Spleen (tissue), 11 donors: ENCODE results near the gene CABLES1. TPM values are rescaled to one million over a fixed set of nuclear protein-coding genes. Genes with fewer than 3 reads are reported as not detected.

Source experiments
- DNase-seq: peaks from one replicate; pipeline ENCODE4 v3.0.0-alpha.2; 2020
- H3K27ac ChIP-seq, 8 donors: fragments of 200-600 bp; sonication (generic) in 7 of 8; 1 replicate in 4 of 8; 2 replicates in 4 of 8; pipeline versions ENCODE4 v1.5.0 to v1.8.0; 2016 to 2021; ENCODE audit warnings: inconsistent platforms in 4 of 8, mild to moderate bottlenecking in 4 of 8, moderate library complexity in 1 of 8
- H3K27me3 ChIP-seq, 7 donors: fragments of 200-600 bp; sonication (generic) in 6 of 7; replicated peaks in 1 of 7; 1 replicate in 4 of 7; 2 replicates in 3 of 7; pipeline versions ENCODE4 v1.5.0 to v1.8.0; 2016 to 2021; ENCODE audit warnings: inconsistent platforms in 3 of 7, mild to moderate bottlenecking in 1 of 7
- H3K36me3 ChIP-seq, 6 donors: fragments of 200-600 bp; sonication (generic) in 5 of 6; 1 replicate in 4 of 6; 2 replicates in 2 of 6; pipeline versions ENCODE4 v1.5.0 to v1.8.0; 2016 to 2021; ENCODE audit warnings: inconsistent platforms in 2 of 6
- H3K4me1 ChIP-seq, 6 donors: fragments of 200-600 bp; sonication (generic) in 5 of 6; 1 replicate in 3 of 6; 2 replicates in 3 of 6; pipeline versions ENCODE4 v1.5.0 to v1.8.0; 2016 to 2021; ENCODE audit warnings: inconsistent platforms in 3 of 6
- H3K4me3 ChIP-seq, 8 donors: fragments of 200-600 bp; sonication (generic) in 7 of 8; 1 replicate in 4 of 8; 2 replicates in 4 of 8; pipeline versions ENCODE4 v1.5.0 to v1.8.0; 2016 to 2021; ENCODE audit warnings: inconsistent platforms in 4 of 8, mild to moderate bottlenecking in 4 of 8, moderate library complexity in 2 of 8
- H3K9me3 ChIP-seq, 8 donors: fragments of 200-600 bp; sonication (generic) in 7 of 8; 1 replicate in 4 of 8; 2 replicates in 4 of 8; pipeline versions ENCODE4 v1.5.0 to v1.8.0; 2016 to 2021; ENCODE audit warnings: inconsistent platforms in 4 of 8
- POLR2A ChIP-seq, 3 donors: fragments of 450-650 bp; IDR thresholded peaks; one replicate each; pipeline ENCODE4 v1.5.1; 2017; ENCODE audit warnings: antibody characterized with exemption in 3 of 3, mild to moderate bottlenecking in 1 of 3
- POLR2AphosphoS5 ChIP-seq, 3 donors: sonication (generic); formaldehyde crosslinking; IDR thresholded peaks; one replicate each; pipeline ENCODE4 v1.5.1; 2017; ENCODE audit warnings: antibody characterized with exemption in 3 of 3
- WGBS, 5 donors: extraction: QIAGEN DNeasy Blood & Tissue Kit in 3 of 5; methylation state at CpG; one replicate each; pipeline versions ENCODE4 v1.1.5 to v1.1.7; 2013 to 2018; 5-methylcytosine and 5-hydroxymethylcytosine counted together
- intact Hi-C: fragments of 100-400 bp; cut with DNase I; formaldehyde crosslinking; loops from one replicate; pipeline ENCODE4 v1.15.0; 2023; ENCODE audit warnings: low total_unique reads
- polyA plus RNA-seq, 3 donors: library from polyadenylated mRNA; stranded (reverse); fragments of 200-250 nt; gene quantifications; one replicate each; pipeline ENCODE4 v1.2.1, GENCODE V29; 2013
- total RNA-seq, 7 donors: library from RNA; depleted of rRNA in 3 of 7; stranded (reverse); fragments of >200 nt in 3 of 7; fragmentation: NEBNext Ultra II Directional in 4 of 7; extraction: Animal tissue kit (Norgen Biotek cat#: 25700) in 4 of 7; gene quantifications; one replicate each; pipeline versions ENCODE4 v1.1.0 to v1.2.1, GENCODE V29; 2016 to 2021
- TF ChIP-seq, protein P1 (sequence below), 11 experiments: fragments of 200-600 bp in 7 of 11; fragments of 450-650 bp in 4 of 11; sonication (generic) in 4 of 11; IDR thresholded peaks in 8 of 11; conservative IDR thresholded peaks in 3 of 11; 1 replicate in 7 of 11; 2 replicates in 4 of 11; pipeline versions ENCODE4 v1.4.0 to v1.8.0; 2016 to 2021; ENCODE audit warnings: antibody characterized with exemption in 11 of 11, inconsistent platforms in 4 of 11, mild to moderate bottlenecking in 1 of 11
- donor health status: healthy with polysubstance abuse.
- donor health status: DM: no; HTN: no; CAD: no; lungs with moderate emphysema.
- donor health status: DM: no; HTN: no; CAD: no.
- donor health status: Bipolar disorder and iron deficiency.
- donor health status: healthy.
- donor health status: DM: no; HTN: no; CAD: no.
- donor health status: DM: yes; HTN: yes; CAD: no.

The CABLES1 gene
- total and polyA plus RNA-seq, 10 donors, result 1.7 to 18.7 (median 6.0) TPM

DNA sequence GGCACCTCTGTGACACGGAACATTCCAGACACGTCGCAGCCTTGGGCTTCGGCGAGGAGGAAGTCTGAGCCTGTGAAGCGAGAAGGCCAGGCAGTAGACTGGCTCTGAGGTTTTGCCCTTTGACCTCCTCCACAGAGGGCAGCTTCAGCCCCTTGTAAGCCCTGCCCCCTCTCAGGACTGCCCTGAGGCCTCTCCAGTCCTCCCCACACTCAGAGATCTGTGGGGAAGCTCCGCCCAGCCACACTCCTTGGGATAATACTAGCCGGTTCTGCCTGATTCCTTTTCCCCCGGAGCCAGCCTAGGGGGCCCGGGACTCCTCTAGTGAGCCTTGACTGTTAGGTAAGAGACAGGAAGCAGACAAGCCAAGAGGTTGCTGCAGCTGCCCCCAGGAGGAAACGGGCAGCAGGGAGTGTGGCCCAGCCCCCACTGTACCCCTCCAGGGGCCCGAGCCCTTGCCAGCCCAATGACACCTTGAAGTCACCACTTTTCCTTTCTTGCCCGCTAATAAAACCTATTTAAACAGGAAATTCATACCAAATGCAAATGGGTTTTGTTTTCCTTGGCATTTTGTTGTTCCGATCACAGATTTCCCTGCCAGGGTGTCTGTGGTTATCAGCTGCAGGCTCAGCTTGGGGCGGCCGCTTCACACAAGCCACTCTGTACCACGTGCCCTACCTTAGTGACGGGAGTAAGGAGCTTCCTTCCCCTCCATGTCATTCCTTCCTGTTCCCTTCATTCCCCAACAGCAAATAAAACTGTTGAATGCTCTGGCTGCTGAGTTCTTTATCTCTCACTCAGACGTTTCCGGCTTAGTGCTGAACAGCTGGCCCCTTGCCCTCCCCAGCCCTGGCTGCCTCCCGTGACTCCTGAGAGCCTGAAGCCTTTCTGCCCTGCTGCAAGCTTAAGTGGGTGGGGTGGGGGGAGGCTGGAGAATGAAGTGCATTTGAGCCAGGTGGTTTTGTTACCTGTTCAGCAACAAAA, 124.7 kb downstream of the CABLES1 start:
- TF ChIP-seq POLR2A (IDR thresholded peaks at IDR 0.05) (no peak), POLR2AphosphoS5 (IDR thresholded peaks at IDR 0.05) (peak; percentile 46 to 79 (median 71))
- TF ChIP-seq, protein P1, sequence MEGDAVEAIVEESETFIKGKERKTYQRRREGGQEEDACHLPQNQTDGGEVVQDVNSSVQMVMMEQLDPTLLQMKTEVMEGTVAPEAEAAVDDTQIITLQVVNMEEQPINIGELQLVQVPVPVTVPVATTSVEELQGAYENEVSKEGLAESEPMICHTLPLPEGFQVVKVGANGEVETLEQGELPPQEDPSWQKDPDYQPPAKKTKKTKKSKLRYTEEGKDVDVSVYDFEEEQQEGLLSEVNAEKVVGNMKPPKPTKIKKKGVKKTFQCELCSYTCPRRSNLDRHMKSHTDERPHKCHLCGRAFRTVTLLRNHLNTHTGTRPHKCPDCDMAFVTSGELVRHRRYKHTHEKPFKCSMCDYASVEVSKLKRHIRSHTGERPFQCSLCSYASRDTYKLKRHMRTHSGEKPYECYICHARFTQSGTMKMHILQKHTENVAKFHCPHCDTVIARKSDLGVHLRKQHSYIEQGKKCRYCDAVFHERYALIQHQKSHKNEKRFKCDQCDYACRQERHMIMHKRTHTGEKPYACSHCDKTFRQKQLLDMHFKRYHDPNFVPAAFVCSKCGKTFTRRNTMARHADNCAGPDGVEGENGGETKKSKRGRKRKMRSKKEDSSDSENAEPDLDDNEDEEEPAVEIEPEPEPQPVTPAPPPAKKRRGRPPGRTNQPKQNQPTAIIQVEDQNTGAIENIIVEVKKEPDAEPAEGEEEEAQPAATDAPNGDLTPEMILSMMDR (IDR thresholded peaks at IDR 0.05 in 8 of 11, conservative IDR thresholded peaks at IDR 0.05 in 3 of 11), result no peak
- H3K9me3 ChIP-seq, result no peaks in the 10 kb centered on the region
- no peaks in the 10 kb centered on the region for H3K27me3 ChIP-seq
- H3K4me3 ChIP-seq, result peak overlapping the region in 5 of 8 donors; percentile 6 to 53 (median 25)
- peak overlapping the region; percentile 70 to 88 (median 83) for H3K27ac ChIP-seq
- intact Hi-C loops, result no loop called here
- H3K4me1 ChIP-seq, result peaks cover 20 to 39% (median 27%) of the 10 kb centered on the region in 6 donors
- H3K36me3 ChIP-seq, result no peaks in the 10 kb centered on the region
- peak; percentile 86 for DNase-seq
- 4 to 13% (median 8%) methylated on average over 21 of the region's 21 CpGs for WGBS, 5 donors

DNA sequence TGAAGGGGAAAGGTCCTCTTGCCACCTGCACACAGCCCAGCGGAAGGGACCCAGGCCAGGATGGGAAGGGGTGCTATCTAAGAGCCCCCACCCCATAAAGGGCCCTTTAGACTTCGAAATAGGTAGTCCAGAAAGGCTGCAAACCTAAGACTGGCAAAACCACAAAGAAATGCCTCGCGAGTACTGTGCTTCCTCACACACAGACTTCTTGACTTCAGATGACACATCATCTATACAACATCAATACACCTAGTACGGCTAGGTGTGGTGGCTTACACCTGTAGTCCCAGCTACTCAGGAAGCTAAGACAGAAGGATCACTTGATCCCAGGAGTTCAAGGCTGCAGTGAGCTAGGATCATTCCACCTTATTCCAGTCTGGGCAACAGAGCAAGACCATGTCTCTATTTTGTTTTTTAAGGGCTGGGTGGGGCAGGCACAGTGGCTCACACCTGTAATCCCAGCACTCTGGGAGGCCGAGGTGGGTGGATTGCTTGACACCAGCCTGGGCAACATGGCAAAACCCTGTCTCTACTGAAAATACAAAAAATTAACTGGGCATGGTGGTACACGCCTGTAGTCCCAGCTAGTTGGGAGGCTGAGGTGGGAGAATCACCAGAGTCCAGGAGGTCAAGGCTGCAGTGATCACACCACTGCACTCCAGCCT, 125.8 kb downstream of the CABLES1 start:
- 50 to 68% (median 56%) methylated on average over 7 of the region's 7 CpGs for WGBS, 5 donors
- Histone ChIP-seq H3K9me3 (no peaks in the 10 kb centered on the region), H3K27me3 (no peaks in the 10 kb centered on the region), H3K36me3 (no peaks in the 10 kb centered on the region), H3K4me3 (no peak overlapping the region), H3K4me1 (peaks cover 22 to 44% (median 29%) of the 10 kb centered on the region in 6 donors), H3K27ac (peak overlapping the region in 7 of 8 donors; percentile 79 to 88 (median 84))
- DNase-seq, result no peak
- intact Hi-C loops, result no loop called here
- TF ChIP-seq POLR2A (IDR thresholded peaks at IDR 0.05) (no peak), POLR2AphosphoS5 (IDR thresholded peaks at IDR 0.05) (no peak)
- TF ChIP-seq, protein P1 (IDR thresholded peaks at IDR 0.05 in 8 of 11, conservative IDR thresholded peaks at IDR 0.05 in 3 of 11), result no peak

DNA sequence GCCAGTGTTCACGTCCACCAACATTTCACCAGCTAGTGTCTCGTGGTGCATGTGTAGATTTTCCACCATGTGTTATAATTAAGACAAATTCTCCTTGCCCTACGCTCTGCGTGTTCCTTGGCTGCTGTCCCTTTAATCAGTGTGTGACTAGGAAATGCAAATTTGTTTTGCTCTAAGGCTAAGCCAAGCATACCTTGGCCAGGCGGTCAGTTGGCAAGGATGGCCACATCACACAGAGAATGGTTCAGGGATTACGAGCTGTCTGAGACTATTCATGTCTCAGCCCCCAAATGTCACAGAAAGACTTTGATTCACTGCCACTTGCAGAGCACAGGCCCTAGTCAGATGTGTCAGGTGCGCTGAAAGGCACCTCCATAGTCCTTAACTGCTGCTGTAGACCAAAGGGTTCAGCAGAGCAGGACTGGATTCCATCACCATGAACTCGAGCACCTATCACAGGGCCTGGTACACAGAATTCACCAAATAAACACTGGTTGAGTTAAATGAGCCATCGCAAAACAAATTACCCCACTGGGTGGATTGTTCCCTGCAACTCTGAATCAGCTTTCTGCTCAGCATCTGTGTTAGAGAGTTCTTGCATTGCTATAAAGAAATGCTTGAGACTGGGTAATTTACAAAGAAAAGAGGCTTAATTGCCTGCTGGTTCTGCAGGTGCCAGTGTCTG, 128.4 kb downstream of the CABLES1 start:
- no peak for DNase-seq
- H3K4me3 ChIP-seq, result no peak overlapping the region
- H3K4me1 ChIP-seq, result peaks cover 22 to 48% (median 37%) of the 10 kb centered on the region in 6 donors
- no peaks in the 10 kb centered on the region for H3K9me3 ChIP-seq
- no peaks in the 10 kb centered on the region for H3K36me3 ChIP-seq
- no peak overlapping the region for H3K27ac ChIP-seq
- 92 to 96% (median 95%) methylated on average over 9 of the region's 9 CpGs for WGBS, 5 donors
- TF ChIP-seq, protein P1 (IDR thresholded peaks at IDR 0.05 in 8 of 11, conservative IDR thresholded peaks at IDR 0.05 in 3 of 11), result no peak
- TF ChIP-seq POLR2AphosphoS5 (IDR thresholded peaks at IDR 0.05) (no peak), POLR2A (IDR thresholded peaks at IDR 0.05) (no peak)
- intact Hi-C loops, result no loop called here
- no peaks in the 10 kb centered on the region for H3K27me3 ChIP-seq
